ENCODE measurements around the gene SLC8A1. TPM values are rescaled to one million over a fixed set of nuclear protein-coding genes. Genes with fewer than 3 reads are reported as not detected.

SLC8A1 gene
- total RNA-seq, 1 experiment from 2014 or later = not detected

GRCh38 chr2:40273734-40274182 lies 178.1 kb downstream of the SLC8A1 start:
- Histone ChIP-seq H3K4me3 (ENCODE audit: low read length) (no peak overlapping the region), H3K27me3 (ENCODE audit: low read length) (no peaks in the 10 kb centered on the region), H3K9me3 (ENCODE audit: low read length) (no peaks in the 10 kb centered on the region), H3K27ac (ENCODE audit: low read length) (no peak overlapping the region), H3K4me1 (ENCODE audit: low read length) (peaks cover 18% of the 10 kb centered on the region), H2AFZ (ENCODE audit: low read length) (no peak overlapping the region), H3K4me2 (ENCODE audit: low read depth, low read length, poor library complexity, severe bottlenecking) (no peak overlapping the region), H3K36me3 (ENCODE audit: insufficient read depth, low read length) (no peaks in the 10 kb centered on the region), H4K20me1 (ENCODE audit: insufficient read depth, low read depth, low read length) (no peaks in the 10 kb centered on the region), H3K9me2 (replicated peaks; ENCODE audit: insufficient read depth, low read length) (no peaks in the 10 kb centered on the region), H3K79me2 (ENCODE audit: low read length) (no peaks in the 10 kb centered on the region), H3K9ac (ENCODE audit: low read length) (no peak overlapping the region)
- DNase-seq = no peak

GRCh38 chr2:40271094-40271493 lies 180.8 kb downstream of the SLC8A1 start:
- Histone ChIP-seq H4K20me1 (ENCODE audit: insufficient read depth, low read depth, low read length) (no peaks in the 10 kb centered on the region), H3K27me3 (ENCODE audit: low read length) (no peaks in the 10 kb centered on the region), H3K4me2 (ENCODE audit: low read depth, low read length, poor library complexity, severe bottlenecking) (no peak overlapping the region), H3K9ac (ENCODE audit: low read length) (no peak overlapping the region), H2AFZ (ENCODE audit: low read length) (no peak overlapping the region), H3K9me3 (ENCODE audit: low read length) (no peaks in the 10 kb centered on the region), H3K79me2 (ENCODE audit: low read length) (no peaks in the 10 kb centered on the region), H3K9me2 (replicated peaks; ENCODE audit: insufficient read depth, low read length) (no peaks in the 10 kb centered on the region), H3K4me3 (ENCODE audit: low read length) (no peak overlapping the region), H3K27ac (ENCODE audit: low read length) (no peak overlapping the region), H3K36me3 (ENCODE audit: insufficient read depth, low read length) (no peaks in the 10 kb centered on the region), H3K4me1 (ENCODE audit: low read length) (0 out of 2 replicates have a peak, but pooled peaks cover 4% of the 10 kb centered on the region)
- DNase-seq = no peak

GRCh38 chr2:40270372-40270771 lies 181.5 kb downstream of the SLC8A1 start:
- no peak overlapping the region for H2AFZ ChIP-seq (ENCODE audit: low read length)
- H3K9ac ChIP-seq (ENCODE audit: low read length) = no peak overlapping the region
- H3K4me2 ChIP-seq (ENCODE audit: low read depth, low read length, poor library complexity, severe bottlenecking) = no peak overlapping the region
- H3K4me1 ChIP-seq (ENCODE audit: low read length) = 0 out of 2 replicates have a peak, but pooled peaks cover 4% of the 10 kb centered on the region
- no peaks in the 10 kb centered on the region for H3K27me3 ChIP-seq (ENCODE audit: low read length)
- H3K4me3 ChIP-seq (ENCODE audit: low read length) = no peak overlapping the region
- H4K20me1 ChIP-seq (ENCODE audit: insufficient read depth, low read depth, low read length) = no peaks in the 10 kb centered on the region
- no peak overlapping the region for H3K27ac ChIP-seq (ENCODE audit: low read length)
- H3K79me2 ChIP-seq (ENCODE audit: low read length) = no peaks in the 10 kb centered on the region
- H3K9me2 ChIP-seq (replicated peaks; ENCODE audit: insufficient read depth, low read length) = no peaks in the 10 kb centered on the region
- H3K36me3 ChIP-seq (ENCODE audit: insufficient read depth, low read length) = no peaks in the 10 kb centered on the region
- H3K9me3 ChIP-seq (ENCODE audit: low read length) = no peaks in the 10 kb centered on the region
- no peak for DNase-seq

GRCh38 chr2:40268566-40268965 lies 183.3 kb downstream of the SLC8A1 start:
- Histone ChIP-seq H3K79me2 (ENCODE audit: low read length) (no peaks in the 10 kb centered on the region), H3K27me3 (ENCODE audit: low read length) (no peaks in the 10 kb centered on the region), H3K36me3 (ENCODE audit: insufficient read depth, low read length) (no peaks in the 10 kb centered on the region), H3K4me3 (ENCODE audit: low read length) (no peak overlapping the region), H3K9ac (ENCODE audit: low read length) (no peak overlapping the region), H3K27ac (ENCODE audit: low read length) (no peak overlapping the region), H3K9me3 (ENCODE audit: low read length) (no peaks in the 10 kb centered on the region), H3K9me2 (replicated peaks; ENCODE audit: insufficient read depth, low read length) (no peaks in the 10 kb centered on the region), H4K20me1 (ENCODE audit: insufficient read depth, low read depth, low read length) (no peaks in the 10 kb centered on the region), H2AFZ (ENCODE audit: low read length) (no peak overlapping the region), H3K4me1 (ENCODE audit: low read length) (0 out of 2 replicates have a peak, but pooled peaks cover 4% of the 10 kb centered on the region), H3K4me2 (ENCODE audit: low read depth, low read length, poor library complexity, severe bottlenecking) (no peak overlapping the region)
- DNase-seq = no peak

- H3K9ac ChIP-seq (ENCODE audit: low read length) = no peak overlapping the region
- no peaks in the 10 kb centered on the region for H3K9me2 ChIP-seq (replicated peaks; ENCODE audit: insufficient read depth, low read length)
- no peaks in the 10 kb centered on the region for H3K4me1 ChIP-seq (ENCODE audit: low read length)
- DNase-seq = no peak
- no peak overlapping the region for H3K4me2 ChIP-seq (ENCODE audit: low read depth, low read length, poor library complexity, severe bottlenecking)
- no peaks in the 10 kb centered on the region for H4K20me1 ChIP-seq (ENCODE audit: insufficient read depth, low read depth, low read length)
- no peaks in the 10 kb centered on the region for H3K36me3 ChIP-seq (ENCODE audit: insufficient read depth, low read length)
- no peak overlapping the region for H2AFZ ChIP-seq (ENCODE audit: low read length)
- H3K9me3 ChIP-seq (ENCODE audit: low read length) = no peaks in the 10 kb centered on the region
- no peak overlapping the region for H3K27ac ChIP-seq (ENCODE audit: low read length)
- H3K4me3 ChIP-seq (ENCODE audit: low read length) = no peak overlapping the region
- no peaks in the 10 kb centered on the region for H3K27me3 ChIP-seq (ENCODE audit: low read length)
- H3K79me2 ChIP-seq (ENCODE audit: low read length) = no peaks in the 10 kb centered on the region
Observed at GRCh38 chr2:40266201-40266600, 185.7 kb downstream of the SLC8A1 start.

- H2AFZ ChIP-seq (ENCODE audit: low read length) = no peak overlapping the region
Observed at GRCh38 chr2:40265602-40266001, 186.3 kb downstream of the SLC8A1 start.

GRCh38 chr2:40261042-40261441 lies 190.8 kb downstream of the SLC8A1 start:
- H3K4me2 ChIP-seq (ENCODE audit: low read depth, low read length, poor library complexity, severe bottlenecking) = no peak overlapping the region

More at GRCh38 chr2:40265602-40266001, 186.3 kb downstream of the SLC8A1 start:
- H3K4me1 ChIP-seq (ENCODE audit: low read length) = no peaks in the 10 kb centered on the region
- H3K79me2 ChIP-seq (ENCODE audit: low read length) = no peaks in the 10 kb centered on the region
- no peak overlapping the region for H3K27ac ChIP-seq (ENCODE audit: low read length)
- H3K36me3 ChIP-seq (ENCODE audit: insufficient read depth, low read length) = no peaks in the 10 kb centered on the region
- H3K27me3 ChIP-seq (ENCODE audit: low read length) = no peaks in the 10 kb centered on the region
- no peaks in the 10 kb centered on the region for H3K9me3 ChIP-seq (ENCODE audit: low read length)
- DNase-seq = no peak
- H4K20me1 ChIP-seq (ENCODE audit: insufficient read depth, low read depth, low read length) = no peaks in the 10 kb centered on the region
- H3K4me2 ChIP-seq (ENCODE audit: low read depth, low read length, poor library complexity, severe bottlenecking) = no peak overlapping the region
- no peak overlapping the region for H3K9ac ChIP-seq (ENCODE audit: low read length)
- no peaks in the 10 kb centered on the region for H3K9me2 ChIP-seq (replicated peaks; ENCODE audit: insufficient read depth, low read length)
- no peak overlapping the region for H3K4me3 ChIP-seq (ENCODE audit: low read length)

GRCh38 chr2:40260437-40260836 lies 191.5 kb downstream of the SLC8A1 start:
- H3K36me3 ChIP-seq (ENCODE audit: insufficient read depth, low read length) = no peaks in the 10 kb centered on the region
- H3K4me3 ChIP-seq (ENCODE audit: low read length) = no peak overlapping the region
- no peak overlapping the region for H3K9ac ChIP-seq (ENCODE audit: low read length)
- H3K9me3 ChIP-seq (ENCODE audit: low read length) = no peaks in the 10 kb centered on the region
- H2AFZ ChIP-seq (ENCODE audit: low read length) = no peak overlapping the region
- no peak for DNase-seq
- H3K27ac ChIP-seq (ENCODE audit: low read length) = no peak overlapping the region
- H4K20me1 ChIP-seq (ENCODE audit: insufficient read depth, low read depth, low read length) = no peaks in the 10 kb centered on the region
- no peaks in the 10 kb centered on the region for H3K79me2 ChIP-seq (ENCODE audit: low read length)
- no peak overlapping the region for H3K4me2 ChIP-seq (ENCODE audit: low read depth, low read length, poor library complexity, severe bottlenecking)
- H3K4me1 ChIP-seq (ENCODE audit: low read length) = no peaks in the 10 kb centered on the region
- H3K27me3 ChIP-seq (ENCODE audit: low read length) = no peaks in the 10 kb centered on the region
- H3K9me2 ChIP-seq (replicated peaks; ENCODE audit: insufficient read depth, low read length) = no peaks in the 10 kb centered on the region

More at GRCh38 chr2:40261042-40261441, 190.8 kb downstream of the SLC8A1 start:
- Histone ChIP-seq H3K9me3 (ENCODE audit: low read length) (no peaks in the 10 kb centered on the region), H4K20me1 (ENCODE audit: insufficient read depth, low read depth, low read length) (no peaks in the 10 kb centered on the region), H3K36me3 (ENCODE audit: insufficient read depth, low read length) (no peaks in the 10 kb centered on the region), H3K9me2 (replicated peaks; ENCODE audit: insufficient read depth, low read length) (no peaks in the 10 kb centered on the region), H2AFZ (ENCODE audit: low read length) (no peak overlapping the region), H3K9ac (ENCODE audit: low read length) (no peak overlapping the region), H3K27me3 (ENCODE audit: low read length) (no peaks in the 10 kb centered on the region), H3K4me3 (ENCODE audit: low read length) (no peak overlapping the region), H3K27ac (ENCODE audit: low read length) (no peak overlapping the region), H3K4me1 (ENCODE audit: low read length) (no peaks in the 10 kb centered on the region), H3K79me2 (ENCODE audit: low read length) (no peaks in the 10 kb centered on the region)
- DNase-seq = no peak

- no peaks in the 10 kb centered on the region for H3K79me2 ChIP-seq (ENCODE audit: low read length)
- no peak overlapping the region for H2AFZ ChIP-seq (ENCODE audit: low read length)
- H3K9ac ChIP-seq (ENCODE audit: low read length) = no peak overlapping the region
- H3K9me2 ChIP-seq (replicated peaks; ENCODE audit: insufficient read depth, low read length) = no peaks in the 10 kb centered on the region
- H3K4me1 ChIP-seq (ENCODE audit: low read length) = no peaks in the 10 kb centered on the region
- no peaks in the 10 kb centered on the region for H3K9me3 ChIP-seq (ENCODE audit: low read length)
- DNase-seq = no peak
- H4K20me1 ChIP-seq (ENCODE audit: insufficient read depth, low read depth, low read length) = no peaks in the 10 kb centered on the region
- no peak overlapping the region for H3K4me2 ChIP-seq (ENCODE audit: low read depth, low read length, poor library complexity, severe bottlenecking)
- no peaks in the 10 kb centered on the region for H3K27me3 ChIP-seq (ENCODE audit: low read length)
- no peak overlapping the region for H3K4me3 ChIP-seq (ENCODE audit: low read length)
- no peak overlapping the region for H3K27ac ChIP-seq (ENCODE audit: low read length)
- no peaks in the 10 kb centered on the region for H3K36me3 ChIP-seq (ENCODE audit: insufficient read depth, low read length)
Observed at GRCh38 chr2:40259900-40260299, 192.0 kb downstream of the SLC8A1 start.
